HG03066 (cell line): Measurements from ENCODE around the gene DDX20.
A peak's percentile ranks its signal among the peaks of the same experiment; 100 is the strongest.
"Not testable (repeated sequence)": the region's sequence is repeated elsewhere in the genome, so short reads cannot be mapped to it uniquely, and the experiment has no call there.

Experiments
- ATAC-seq: cut with Tn5 transposase; IDR thresholded peaks from one replicate; pipeline ENCODE4 v1.9.1; 2021; ENCODE audit warnings: low read depth; ENCODE audit not compliant: unreplicated experiment

DDX20 gene

GRCh38 chr1:111733183-111733991 is 22.3 kb upstream of the DDX20 start:
- ATAC-seq: no peak

GRCh38 chr1:111733992-111734341 is 21.7 kb upstream of the DDX20 start:
- no peak for ATAC-seq

- ATAC-seq: no peak
These were observed 21.3 kb upstream of the DDX20 start for GRCh38 chr1:111734426-111734825.

GRCh38 chr1:111734856-111735255 is 20.8 kb upstream of the DDX20 start:
- no peak for ATAC-seq

DNA sequence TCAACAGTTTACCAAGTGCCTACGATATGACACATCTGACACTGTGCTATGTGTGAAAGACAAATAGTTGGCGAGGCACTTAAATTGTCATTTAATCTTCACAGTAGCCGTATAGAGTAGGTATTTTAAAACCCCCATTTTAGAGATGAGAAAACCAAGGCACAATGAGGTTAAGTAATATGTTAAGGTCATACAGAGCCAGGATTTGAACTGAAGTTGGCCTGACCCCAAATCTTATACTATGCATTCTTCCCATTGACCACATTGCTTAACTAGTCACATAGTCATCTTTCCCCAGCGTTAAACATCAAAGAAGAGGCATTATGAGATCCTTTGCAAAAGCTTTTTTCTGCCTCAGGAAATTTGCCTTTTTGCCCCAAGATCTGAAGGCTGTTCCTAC is 20.4 kb upstream of the DDX20 start:
- no peak for ATAC-seq

- no peak for ATAC-seq
These were observed 19.7 kb upstream of the DDX20 start for GRCh38 chr1:111735858-111736544.

DNA sequence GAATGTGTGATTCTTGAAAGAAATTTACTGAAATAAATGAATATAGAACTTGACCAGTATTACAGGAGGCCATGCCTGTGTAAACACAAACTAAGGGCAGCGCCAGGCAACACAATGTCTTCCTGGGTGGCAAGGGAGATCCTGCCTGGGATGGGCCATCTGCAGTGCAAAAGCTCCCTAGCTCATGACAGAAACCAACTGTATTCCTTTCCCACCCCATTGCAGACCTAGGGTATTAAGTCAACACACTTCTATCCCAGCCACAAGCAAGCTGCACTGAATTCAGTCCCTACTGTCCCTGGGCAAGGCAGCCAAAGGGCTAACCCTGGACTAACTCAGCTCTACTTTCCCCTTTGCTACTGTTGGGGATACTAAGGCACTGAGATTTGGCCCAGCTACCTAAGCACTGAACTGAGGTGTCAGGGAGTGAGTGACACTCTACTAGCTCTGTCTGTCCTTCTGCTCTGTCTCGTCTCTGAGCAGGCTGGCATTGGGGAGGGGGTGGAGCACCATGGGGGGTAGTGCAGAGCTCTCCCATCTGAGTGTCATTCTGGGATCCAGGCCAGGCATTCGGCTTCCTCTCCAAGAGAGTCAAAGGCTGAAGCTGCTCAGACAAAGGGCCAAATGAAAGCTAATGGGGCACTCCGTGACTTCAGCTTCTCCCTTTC is 19.0 kb upstream of the DDX20 start:
- ATAC-seq: no peak

GRCh38 chr1:111737216-111738132 is 18.2 kb upstream of the DDX20 start:
- no peak for ATAC-seq

DNA sequence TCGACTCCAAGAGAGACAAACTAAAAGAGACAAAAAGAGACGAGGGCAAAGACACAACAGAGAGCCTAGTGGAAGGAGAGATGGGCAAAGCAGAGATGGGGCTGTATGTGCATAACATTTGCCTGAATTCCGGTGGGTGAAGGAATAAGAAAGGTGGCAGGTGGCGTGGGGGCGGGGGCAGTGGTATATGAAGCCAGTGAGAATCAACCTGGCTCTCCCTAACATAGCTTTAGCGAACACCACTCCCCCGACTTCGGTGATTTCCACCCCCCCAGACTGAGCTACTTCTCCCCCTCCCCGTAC is 17.6 kb upstream of the DDX20 start:
- no peak for ATAC-seq

DNA sequence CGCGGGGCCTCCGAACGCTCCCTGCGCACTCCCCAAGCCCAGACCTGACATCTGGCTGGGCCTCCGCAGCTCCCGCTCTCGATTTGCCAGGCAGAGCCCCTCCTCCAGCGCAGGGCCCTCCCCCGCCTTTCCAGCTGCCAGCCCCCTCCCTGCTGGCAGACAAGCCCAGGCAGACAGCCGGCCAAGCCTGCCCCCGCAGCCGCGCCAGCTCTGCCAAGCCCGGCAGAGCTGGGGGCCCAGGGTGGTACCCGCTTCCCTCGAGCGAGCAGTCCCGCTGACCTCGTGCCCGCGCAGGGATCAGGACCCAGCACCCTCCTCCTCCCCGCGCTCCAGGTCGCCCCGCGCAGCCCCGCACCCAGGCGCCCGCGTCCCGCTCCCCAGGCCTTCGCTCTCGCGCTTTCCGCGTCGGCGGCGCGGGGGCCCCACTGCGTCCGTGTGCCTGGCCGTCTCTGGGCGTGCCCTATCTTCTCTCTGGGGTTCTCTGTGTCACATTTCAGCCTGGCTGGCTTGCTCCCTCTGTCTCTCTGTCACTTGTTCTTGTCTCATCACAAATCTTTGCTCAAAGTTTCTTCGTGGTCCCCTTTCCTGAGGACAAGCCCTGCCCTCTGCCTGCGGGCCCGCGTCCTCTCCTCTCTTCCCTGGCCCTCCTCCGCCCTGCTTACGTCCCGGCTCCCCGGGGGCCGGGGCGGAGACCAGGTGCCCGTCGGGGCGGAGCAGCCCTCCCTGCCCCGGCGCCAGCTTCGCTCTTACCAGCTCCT is 17.1 kb upstream of the DDX20 start:
- ATAC-seq: peak; percentile 40

- ATAC-seq: peak; percentile 84
These were observed 16.3 kb upstream of the DDX20 start, which contains the start of gene INKA2 for GRCh38 chr1:111739194-111739924. INKA2 (minus strand) TSS chr1:111739395; CDS start chr1:111739242, 153 bp downstream.

DNA sequence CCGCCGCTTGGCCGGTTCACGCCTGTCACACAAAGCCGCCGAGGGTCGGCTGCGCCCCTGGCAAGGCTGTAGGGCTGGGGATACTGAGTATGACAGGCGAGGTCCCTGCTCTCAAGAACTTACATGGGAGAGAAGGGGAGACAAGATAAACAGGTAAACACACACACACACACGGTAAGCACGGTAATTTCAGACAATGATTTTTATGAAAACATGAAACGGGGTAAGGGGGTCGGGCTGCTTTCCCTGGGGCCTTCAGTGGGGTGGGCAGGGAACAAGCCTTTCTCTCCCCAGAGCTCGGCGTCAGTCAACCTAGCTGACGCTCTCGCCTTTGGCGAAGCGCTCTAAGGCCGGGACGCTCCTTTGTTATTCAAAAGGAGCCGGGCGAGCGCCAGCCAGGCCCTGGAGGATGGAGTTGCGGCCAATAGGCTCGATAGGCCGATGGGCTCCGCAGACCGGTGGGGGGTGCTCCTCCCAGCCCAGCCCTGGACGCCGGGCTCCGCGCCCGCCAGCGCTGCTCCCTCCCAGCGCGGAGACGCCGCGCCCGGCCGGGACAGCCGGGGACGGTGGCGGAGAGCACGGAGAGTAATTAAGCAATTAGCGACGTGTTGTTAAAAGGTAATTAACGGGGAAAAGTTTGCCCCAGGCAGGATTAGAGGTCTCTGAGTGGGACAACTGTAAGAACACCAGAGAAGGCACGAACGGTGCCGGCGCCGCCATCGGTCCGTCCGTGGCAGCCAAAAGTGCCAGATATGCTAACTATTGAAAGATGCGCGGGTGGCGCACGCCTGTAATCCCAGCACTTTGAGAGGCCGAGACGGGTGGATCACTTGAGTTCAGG is 15.6 kb upstream of the DDX20 start:
- no peak for ATAC-seq

- not testable (repeated sequence) for ATAC-seq
These were observed 13.4 kb upstream of the DDX20 start for GRCh38 chr1:111742292-111742691.

DNA sequence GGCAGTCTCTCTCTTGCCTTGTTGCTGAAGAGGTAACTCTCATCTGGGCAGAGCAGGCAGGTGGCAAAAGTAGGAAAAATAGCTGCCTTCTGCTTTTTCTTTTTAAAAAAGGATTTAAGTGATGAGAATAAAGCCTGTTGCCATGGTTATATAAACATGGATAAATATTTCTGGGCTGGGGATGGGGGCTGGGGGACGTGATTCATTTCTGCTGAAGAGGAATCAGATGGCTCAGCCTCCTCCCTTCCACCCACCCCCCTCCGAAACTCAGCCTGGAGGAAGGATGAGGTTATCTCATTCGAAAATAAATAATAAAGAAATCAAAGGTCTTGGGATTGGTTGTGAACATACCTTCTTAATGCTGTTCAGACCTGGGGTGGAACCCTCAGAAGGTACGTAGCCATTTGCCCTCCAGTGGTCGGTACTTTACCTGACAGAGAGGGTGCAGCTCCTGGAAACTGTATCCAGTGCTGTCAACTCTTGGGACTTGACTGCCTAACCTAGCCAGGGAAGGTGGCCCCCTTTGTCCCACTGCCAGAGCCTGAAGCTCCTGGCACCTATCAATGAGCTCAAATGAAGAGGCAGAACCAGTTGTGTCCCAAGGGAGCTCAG is 12.7 kb upstream of the DDX20 start:
- ATAC-seq: no peak

- ATAC-seq: no peak
These were observed 12.0 kb upstream of the DDX20 start for GRCh38 chr1:111743679-111744101.

GRCh38 chr1:111745675-111746613 is 9.8 kb upstream of the DDX20 start:
- no peak for ATAC-seq

DNA sequence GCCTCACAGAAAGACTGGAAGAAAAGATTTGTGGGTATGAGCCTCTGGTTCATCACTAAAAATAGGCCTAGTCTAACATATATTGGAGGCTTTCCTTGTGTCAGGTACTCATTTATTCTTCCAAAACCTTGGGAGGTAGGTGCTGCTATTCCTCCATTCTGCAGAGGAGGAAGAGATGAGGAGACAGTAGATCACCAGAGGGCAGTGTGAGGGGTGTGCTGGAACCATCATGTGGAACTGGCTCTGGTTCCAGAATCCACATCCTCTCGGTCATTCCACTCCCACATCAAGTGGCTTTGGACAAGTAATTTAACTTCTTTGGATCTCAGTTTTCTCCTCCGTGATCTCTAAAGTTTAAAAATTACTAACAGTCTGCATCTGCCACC is 9.1 kb upstream of the DDX20 start:
- no peak for ATAC-seq
